K562 (cell line): ENCODE data around the gene WASHC4. TPM values are rescaled to one million over a fixed set of nuclear protein-coding genes. Genes with fewer than 3 reads are reported as not detected.

Source experiments
- ATAC-seq: fragments of 200-7000 bp; cut with Tn5 transposase; 3 replicates; pipeline ENCODE4 v1.9.1; 2020; ENCODE audit warnings: moderate library complexity
- BruUV-seq: library from RNA; stranded (reverse); fragments of 400-500 nt; replicated peaks from 2 replicates; lab custom pipeline; 2021; lab: Mats Ljungman, UMichigan
- CTCF ChIA-PET: fragments of 300-600 bp; formaldehyde crosslinking; extraction: SDS; loops from one replicate; lab custom pipeline; 2021; ENCODE audit warnings: low intra/inter-chr PET ratio; lab: Yijun Ruan, JAX
- POLR2A ChIA-PET: fragments of 300-600, 350-650 bp; sonication (Branson Sonifier 250); formaldehyde crosslinking; extraction: SDS; loops from one replicate; lab custom pipeline; 2021; ENCODE audit warnings: antibody characterized with exemption, inconsistent platforms; lab: Yijun Ruan, JAX
- DNase-seq, 4 experiments: peaks; one replicate each; pipeline versions ENCODE4 v3.0.0 to v3.0.0-alpha.2; 2011 to 2018; ENCODE audit warnings: low spot score in 3 of 4, mixed read lengths in 3 of 4; ENCODE audit errors: extremely low read depth in 1 of 4
- FAIRE-seq: peaks from 2 replicates; lab custom pipeline; 2011; peaks lifted over from hg19 to GRCh38; lab: Jason Lieb, UNC
- H2AFZ ChIP-seq: 2 replicates; pipeline ENCODE4 v1.6.0; 2011; ENCODE audit warnings: low read depth, low read length, control low read depth, inconsistent platforms
- H3K27ac ChIP-seq: fragments of 200-600 bp; 3 replicates; pipeline ENCODE4 v1.8.0; 2011; ENCODE audit warnings: low read depth, mild to moderate bottlenecking, control low read depth, inconsistent platforms, low read length, moderate library complexity, mixed read lengths; ENCODE audit errors: extremely low read depth
- H3K27me3 ChIP-seq, 2 experiments: fragments of 300-600 bp in 1 of 2; 2 replicates in 1 of 2; 3 replicates in 1 of 2; pipeline versions ENCODE4 v1.6.0 to v1.8.0; 2011; ENCODE audit warnings: inconsistent platforms in 2 of 2, low read length in 2 of 2, mild to moderate bottlenecking in 1 of 2, mixed read lengths in 1 of 2, moderate library complexity in 1 of 2; ENCODE audit not compliant: control insufficient read depth in 2 of 2, insufficient read depth in 2 of 2
- H3K36me3 ChIP-seq: fragments of 300-600 bp; 3 replicates; pipeline ENCODE4 v1.8.0; 2011; ENCODE audit warnings: mild to moderate bottlenecking, low read length, inconsistent platforms; ENCODE audit not compliant: control insufficient read depth, insufficient read depth
- H3K4me1 ChIP-seq, 2 experiments: fragments of 200-600 bp in 1 of 2; replicated peaks in 1 of 2; 2 replicates in 1 of 2; 3 replicates in 1 of 2; pipeline versions ENCODE4 v1.5.1 to v1.8.0; 2011; ENCODE audit warnings: inconsistent platforms in 2 of 2, low read length in 2 of 2, mild to moderate bottlenecking in 1 of 2, mixed read lengths in 1 of 2, moderate library complexity in 1 of 2; ENCODE audit not compliant: control insufficient read depth in 2 of 2, insufficient read depth in 2 of 2
- H3K4me2 ChIP-seq: 2 replicates; pipeline ENCODE4 v1.6.1; 2011; ENCODE audit warnings: low read length, control low read depth, inconsistent platforms, mixed read lengths; ENCODE audit not compliant: insufficient read depth
- H3K4me3 ChIP-seq: fragments of 200-600 bp; sonication (generic), shearing (Covaris generic); 2 replicates; pipeline ENCODE4 v1.5.1; 2016; ENCODE audit warnings: control low read depth, inconsistent platforms
- H3K79me2 ChIP-seq: fragments of 200-600 bp; 3 replicates; pipeline ENCODE4 v1.8.0; 2011; ENCODE audit warnings: low read length, inconsistent platforms; ENCODE audit not compliant: control insufficient read depth, insufficient read depth
- H3K9ac ChIP-seq, 2 experiments: 2 replicates each; pipeline versions ENCODE4 v1.6.0 to v1.6.1; 2011; ENCODE audit warnings: low read depth in 2 of 2, low read length in 2 of 2, control low read depth in 1 of 2, inconsistent platforms in 1 of 2, mild to moderate bottlenecking in 1 of 2, mixed read lengths in 1 of 2; ENCODE audit not compliant: insufficient read depth in 1 of 2
- H3K9me1 ChIP-seq: one replicate; pipeline ENCODE4 v1.6.0; 2011; ENCODE audit warnings: inconsistent platforms, mild to moderate bottlenecking, low read length, moderate library complexity; ENCODE audit not compliant: control insufficient read depth, insufficient read depth
- H3K9me3 ChIP-seq: replicated peaks from 2 replicates; pipeline ENCODE4 v1.5.1; 2011; ENCODE audit warnings: low read depth, low read length, inconsistent platforms; ENCODE audit not compliant: control insufficient read depth, insufficient read depth
- H4K20me1 ChIP-seq: replicated peaks from 2 replicates; pipeline ENCODE4 v1.6.1; 2011; ENCODE audit warnings: low read length, inconsistent platforms, mixed read lengths; ENCODE audit not compliant: control insufficient read depth, insufficient read depth
- ADNP ChIP-seq: fragments of 200-800 bp; sonication (Bioruptor generic); IDR thresholded peaks from 2 replicates; pipeline ENCODE4 v1.6.1; 2016; ENCODE audit warnings: missing genetic modification characterization, missing compliant biosample characterization
- BCL6 ChIP-seq: fragments of 250-450 bp; sonication (Bioruptor Pico); IDR thresholded peaks from 2 replicates; pipeline ENCODE4 v1.4.0; 2020
- BDP1 ChIP-seq: IDR thresholded peaks from 3 replicates; pipeline ENCODE4 v1.6.1; 2011; ENCODE audit not compliant: insufficient read length, insufficient read depth
- E4F1 ChIP-seq: fragments of 250-450 bp; sonication (Bioruptor Pico); IDR thresholded peaks from 2 replicates; pipeline ENCODE4 v1.5.0; 2021; ENCODE audit warnings: mild to moderate bottlenecking, borderline replicate concordance
- ELF1 ChIP-seq: fragments of 200-800 bp; sonication (Bioruptor generic); IDR thresholded peaks from 2 replicates; pipeline ENCODE4 v1.6.1; 2016; ENCODE audit warnings: missing genetic modification characterization, missing compliant biosample characterization
- NR1H2 ChIP-seq: sonication (generic); formaldehyde crosslinking; IDR thresholded peaks from 2 replicates; pipeline ENCODE4 v1.4.0; 2020; ENCODE audit warnings: mild to moderate bottlenecking, missing genetic modification reagents
- SFPQ ChIP-seq: fragments of 200-400 bp; formaldehyde crosslinking; IDR thresholded peaks from 2 replicates; pipeline ENCODE4 v1.6.1; 2017; ENCODE audit warnings: mild to moderate bottlenecking, low read depth, low read length, moderate library complexity
- SNIP1 ChIP-seq: fragments of 450-650 bp; IDR thresholded peaks from 2 replicates; pipeline ENCODE4 v1.7.1; 2017; ENCODE audit warnings: low read depth, mild to moderate bottlenecking
- SRSF3 ChIP-seq: fragments of 200-400 bp; formaldehyde crosslinking; IDR thresholded peaks from 2 replicates; pipeline ENCODE4 v1.6.1; 2016; ENCODE audit warnings: mild to moderate bottlenecking, low read length, moderate library complexity; ENCODE audit not compliant: insufficient read depth
- ZBTB34 ChIP-seq: fragments of 250-450 bp; sonication (Bioruptor Pico); IDR thresholded peaks from 2 replicates; pipeline ENCODE4 v1.8.0; 2021; ENCODE audit warnings: mild to moderate bottlenecking, moderate library complexity
- ZNF23 ChIP-seq: fragments of 250-450 bp; sonication (Bioruptor Pico); IDR thresholded peaks from 2 replicates; pipeline ENCODE4 v1.4.0; 2020; ENCODE audit warnings: mild to moderate bottlenecking
- ZNF511 ChIP-seq: sonication (generic); formaldehyde crosslinking; IDR thresholded peaks from 2 replicates; pipeline ENCODE4 v1.8.0; 2022; ENCODE audit warnings: mild to moderate bottlenecking, missing genetic modification reagents
- ZNF551 ChIP-seq: fragments of 250-450 bp; sonication (Bioruptor Pico); IDR thresholded peaks from 2 replicates; pipeline ENCODE4 v1.5.0; 2021; ENCODE audit warnings: mild to moderate bottlenecking, moderate library complexity
- WGBS: fragments of 100-300 bp; shearing (Covaris generic); methylation state at CpG from one replicate; pipeline ENCODE4 v1.1.6; 2016; ENCODE audit warnings: low coverage, mixed read lengths; ENCODE audit not compliant: insufficient coverage; ENCODE audit errors: missing lambda C conversion rate; 5-methylcytosine and 5-hydroxymethylcytosine counted together
- in situ Hi-C: fragments of 300-500 bp; cut with MboI; formaldehyde crosslinking; loops from 4 replicates; pipeline ENCODE4 v1.15.0; 2018; ENCODE audit warnings: inconsistent platforms, mixed read lengths
- intact Hi-C: fragments of 100-400 bp; cut with micrococcal nuclease; formaldehyde crosslinking; loops from 2 replicates; pipeline ENCODE4 v1.14.2; 2022
- polyA plus RNA-seq, 8 experiments: library from polyadenylated mRNA; depleted of rRNA in 4 of 8; stranded (reverse) in 5 of 8; unstranded in 3 of 8; fragments of >200 nt; fragmentation: Nextera tagmentation in 2 of 8; fragmentation: Illumina TruSeq in 1 of 8; extraction: Ambion mirVana in 2 of 8; extraction: Trizol in 1 of 8; gene quantifications; 2 replicates each; pipeline versions ENCODE4 v1.2.1 to v1.2.3, GENCODE V29; 2011 to 2014; ENCODE audit warnings: inconsistent platforms in 1 of 8, missing spikeins in 1 of 8
- total RNA-seq, 7 experiments: library from RNA; depleted of rRNA in 6 of 7; stranded (reverse); fragments of >200 nt in 6 of 7; fragmentation: Illumina TruSeq in 2 of 7; extraction: Trizol in 2 of 7; gene quantifications; 2 replicates each; pipeline versions ENCODE4 v1.2.1 to v1.2.3, GENCODE V29; 2011 to 2021; ENCODE audit warnings: low replicate concordance in 1 of 7
- TF ChIP-seq, protein P1 (sequence below): fragments of 200-800 bp; sonication (Bioruptor generic); IDR thresholded peaks from 2 replicates; pipeline ENCODE4 v1.6.1; 2017; ENCODE audit warnings: missing genetic modification characterization, missing compliant biosample characterization

The WASHC4 gene
- total and polyA plus RNA-seq, 9 of the 15 experiments (the other 6 are each of a cell fraction or from before 2014, with no cell fraction given) = 12.5 to 38.5 (median 21.3) TPM

DNA sequence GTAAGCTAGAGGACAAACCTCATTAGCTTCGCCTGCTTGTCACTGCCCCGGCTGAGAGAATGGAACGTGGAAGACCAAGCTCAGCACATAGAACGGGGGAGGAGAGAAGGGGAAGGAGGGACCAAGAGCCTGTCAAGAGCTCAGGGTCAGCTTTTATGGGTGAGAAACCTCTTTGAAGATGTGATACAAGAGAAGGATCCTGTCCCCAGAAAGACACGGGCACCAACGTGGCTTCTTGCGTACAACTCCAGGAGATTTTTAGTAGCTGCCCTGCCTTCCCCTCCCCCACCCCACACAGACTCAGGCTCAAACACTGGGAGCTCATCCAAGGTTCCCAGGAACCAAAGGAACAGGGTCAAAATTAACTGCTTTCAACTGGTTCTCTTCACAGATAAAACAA, 93.8 kb downstream of the WASHC4 start (continued):
- TF ChIP-seq ZNF511 (CRISPR knock-in tag) (no peak), ELF1 (tag) (no peak)
- TF ChIP-seq, all 486 proteins: peak for 0

DNA sequence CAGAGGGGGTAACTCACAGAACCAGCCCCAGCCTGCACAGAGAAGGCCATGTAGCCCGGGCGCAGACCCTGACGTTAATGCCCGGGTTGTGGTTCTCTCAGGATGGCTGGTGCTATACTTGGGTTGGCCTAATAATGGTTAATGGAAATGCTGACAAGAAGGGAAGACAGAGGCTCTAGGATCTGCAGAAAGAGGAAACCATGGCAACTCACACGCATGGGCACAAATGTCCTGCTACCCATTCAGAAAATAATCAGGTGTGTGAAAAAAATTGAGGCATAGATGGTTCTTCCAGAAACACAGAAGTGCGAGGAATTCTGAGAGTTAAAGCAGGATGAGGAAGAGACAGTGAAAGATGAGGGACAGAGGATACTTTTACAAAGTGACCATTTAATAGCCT, 94.7 kb downstream of the WASHC4 start:
- H3K27ac ChIP-seq = no peak overlapping the region
- BruUV-seq = no TSS peak
- POLR2A ChIA-PET = interaction anchor here (0.8 kb wide), 2 partner anchors 12 to 20 kb away, joined by 3 read pairs; no protein-coding TSS in a partner anchor
- H3K9me1 ChIP-seq = no peaks in the 10 kb centered on the region
- H3K4me1 ChIP-seq = no peaks in the 10 kb centered on the region
- in situ Hi-C loops = no loop called here
- no peaks in the 10 kb centered on the region for H4K20me1 ChIP-seq
- no peak for DNase-seq
- no peak overlapping the region for H3K9ac ChIP-seq
- H3K9me3 ChIP-seq = no peaks in the 10 kb centered on the region
- CTCF ChIA-PET = no interaction called here
- ATAC-seq = no peak
- no peaks in the 10 kb centered on the region for H3K79me2 ChIP-seq
- no peak overlapping the region for H3K4me2 ChIP-seq
- intact Hi-C loops = no loop called here
- peaks cover 5% of the 10 kb centered on the region; the same call in 2 of the 3 replicates for H3K36me3 ChIP-seq
- no peaks in the 10 kb centered on the region for H3K27me3 ChIP-seq
- no peak overlapping the region for H3K4me3 ChIP-seq
- no peak for FAIRE-seq
- no peak overlapping the region for H2AFZ ChIP-seq
- WGBS = 71% methylated on average over 6 of the region's 6 CpGs
- TF ChIP-seq SNIP1 = no peak
- TF ChIP-seq E4F1 (CRISPR knock-in tag) = no peak
- TF ChIP-seq BCL6 (CRISPR knock-in tag) = no peak
- TF ChIP-seq NR1H2 (CRISPR knock-in tag) = no peak
- TF ChIP-seq ADNP (tag) = no peak
- TF ChIP-seq ZBTB34 = no peak
- no peak for TF ChIP-seq SRSF3
- TF ChIP-seq BDP1 = no peak
- TF ChIP-seq, protein P1, sequence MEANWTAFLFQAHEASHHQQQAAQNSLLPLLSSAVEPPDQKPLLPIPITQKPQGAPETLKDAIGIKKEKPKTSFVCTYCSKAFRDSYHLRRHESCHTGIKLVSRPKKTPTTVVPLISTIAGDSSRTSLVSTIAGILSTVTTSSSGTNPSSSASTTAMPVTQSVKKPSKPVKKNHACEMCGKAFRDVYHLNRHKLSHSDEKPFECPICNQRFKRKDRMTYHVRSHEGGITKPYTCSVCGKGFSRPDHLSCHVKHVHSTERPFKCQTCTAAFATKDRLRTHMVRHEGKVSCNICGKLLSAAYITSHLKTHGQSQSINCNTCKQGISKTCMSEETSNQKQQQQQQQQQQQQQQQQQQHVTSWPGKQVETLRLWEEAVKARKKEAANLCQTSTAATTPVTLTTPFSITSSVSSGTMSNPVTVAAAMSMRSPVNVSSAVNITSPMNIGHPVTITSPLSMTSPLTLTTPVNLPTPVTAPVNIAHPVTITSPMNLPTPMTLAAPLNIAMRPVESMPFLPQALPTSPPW = no peak
- TF ChIP-seq ZNF551 = no peak
- TF ChIP-seq ZNF23 (CRISPR knock-in tag) = no peak
- no peak for TF ChIP-seq SFPQ
